Measurements from ENCODE around the gene UBE2J2. TPM values are rescaled to one million over a fixed set of nuclear protein-coding genes. Genes with fewer than 3 reads are reported as not detected.

UBE2J2 gene
- total RNA-seq, 1 donor from 2014 or later: 50.5 TPM

- intact Hi-C loops (cut with DNase I): no loop called here
- ATAC-seq (no peak), DNase-seq (ENCODE audit: low spot score) (no peak)
These were observed 12.1 kb upstream of the UBE2J2 start for GRCh38 chr1:1285611-1286311.

GRCh38 chr1:1285102-1285571, 11.5 kb upstream of the UBE2J2 start:
- DNase-seq (ENCODE audit: low spot score) (no peak), ATAC-seq (peak; percentile 14)
- intact Hi-C loops (cut with DNase I): no loop called here

GRCh38 chr1:1284221-1285101, 10.8 kb upstream of the UBE2J2 start:
- DNase-seq (ENCODE audit: low spot score) (no peak), ATAC-seq (no peak)
- intact Hi-C loops (cut with DNase I): no loop called here

- no peak for DNase-seq (ENCODE audit: low spot score)
- intact Hi-C loops (cut with DNase I): no loop called here
- no peak for ATAC-seq
These were observed 10.2 kb upstream of the UBE2J2 start for GRCh38 chr1:1283821-1284220.

- no peak for ATAC-seq
- no peak for DNase-seq (ENCODE audit: low spot score)
- intact Hi-C loops (cut with DNase I): no loop called here
These were observed 9.3 kb upstream of the UBE2J2 start for GRCh38 chr1:1282998-1283397.

- ATAC-seq (no peak), DNase-seq (ENCODE audit: low spot score) (no peak)
- intact Hi-C loops (cut with DNase I): no loop called here
These were observed 8.1 kb upstream of the UBE2J2 start for GRCh38 chr1:1281533-1282321.

GRCh38 chr1:1280782-1281481, 7.3 kb upstream of the UBE2J2 start:
- no peak for ATAC-seq
- DNase-seq (ENCODE audit: low spot score): no peak
- intact Hi-C loops (cut with DNase I): no loop called here

- intact Hi-C loops (cut with DNase I): no loop called here
- no peak for DNase-seq (ENCODE audit: low spot score)
- no peak for ATAC-seq
These were observed 5.4 kb upstream of the UBE2J2 start for GRCh38 chr1:1279028-1279427.

GRCh38 chr1:1278620-1279019, 5.0 kb upstream of the UBE2J2 start:
- intact Hi-C loops (cut with DNase I): no loop called here
- ATAC-seq: no peak
- no peak for DNase-seq (ENCODE audit: low spot score)

- intact Hi-C loops (cut with DNase I): no loop called here
- ATAC-seq: no peak
- DNase-seq (ENCODE audit: low spot score): no peak
These were observed 2.2 kb upstream of the UBE2J2 start for GRCh38 chr1:1275836-1276235.

- DNase-seq (ENCODE audit: low spot score) (no peak), ATAC-seq (no peak)
- intact Hi-C loops (cut with DNase I): no loop called here
These were observed 1.3 kb upstream of the UBE2J2 start for GRCh38 chr1:1274931-1275431.

- ATAC-seq (peak; percentile 38), DNase-seq (ENCODE audit: low spot score) (no peak)
- intact Hi-C loops (cut with DNase I): no loop called here
These were observed 761 bp upstream of the UBE2J2 start for GRCh38 chr1:1274299-1274930.

- ATAC-seq: no peak
- intact Hi-C loops (cut with DNase I): no loop called here
- no peak for DNase-seq (ENCODE audit: low spot score)
These were observed 494 bp downstream of the UBE2J2 start for GRCh38 chr1:1273209-1273511.

- ATAC-seq (no peak), DNase-seq (ENCODE audit: low spot score) (no peak)
- intact Hi-C loops (cut with DNase I): no loop called here
These were observed 1.1 kb downstream of the UBE2J2 start for GRCh38 chr1:1272341-1273208.

GRCh38 chr1:1270813-1271212, 2.8 kb downstream of the UBE2J2 start:
- ATAC-seq: no peak
- no peak for DNase-seq (ENCODE audit: low spot score)
- intact Hi-C loops (cut with DNase I): no loop called here

GRCh38 chr1:1268284-1268682, 5.4 kb downstream of the UBE2J2 start:
- intact Hi-C loops (cut with DNase I): no loop called here
- DNase-seq (ENCODE audit: low spot score) (no peak), ATAC-seq (no peak)

GRCh38 chr1:1267488-1268283, 6.0 kb downstream of the UBE2J2 start:
- intact Hi-C loops (cut with DNase I): no loop called here
- ATAC-seq: peak; percentile 14

More at GRCh38 chr1:1267488-1268283, 6.0 kb downstream of the UBE2J2 start:
- DNase-seq (ENCODE audit: low spot score): no peak

Measured in sciatic nerve (tissue), 2 donors.